Endodermal cell (in vitro differentiated cells): Measurements from ENCODE around the gene TMEM151A. TPM values are rescaled to one million over a fixed set of nuclear protein-coding genes. Genes with fewer than 3 reads are reported as not detected.

Source experiments
- DNase-seq: peaks from one replicate; pipeline ENCODE4 v3.0.0-alpha.2; 2017
- H3K27ac ChIP-seq: 2 replicates; pipeline ENCODE4 v1.5.1; 2013; ENCODE audit warnings: mild to moderate bottlenecking, low read depth, low read length, moderate library complexity
- H3K27me3 ChIP-seq: 2 replicates; pipeline ENCODE4 v1.6.1; 2013; ENCODE audit warnings: mild to moderate bottlenecking, low read length, moderate library complexity; ENCODE audit not compliant: insufficient read depth, control insufficient read depth, poor library complexity, severe bottlenecking
- H3K36me3 ChIP-seq: 2 replicates; pipeline ENCODE4 v1.7.0; 2013; ENCODE audit warnings: mild to moderate bottlenecking, low read length, moderate library complexity; ENCODE audit not compliant: control insufficient read depth, insufficient read depth
- H3K4me1 ChIP-seq: one replicate; pipeline ENCODE4 v1.7.0; 2013; ENCODE audit warnings: low read length; ENCODE audit not compliant: control insufficient read depth, insufficient read depth
- H3K4me3 ChIP-seq: 2 replicates; pipeline ENCODE4 v1.5.1; 2013; ENCODE audit warnings: mild to moderate bottlenecking, low read length, moderate library complexity
- H3K9ac ChIP-seq: 2 replicates; pipeline ENCODE4 v1.6.1; 2013; ENCODE audit warnings: mild to moderate bottlenecking, low read length, moderate library complexity; ENCODE audit not compliant: poor library complexity, severe bottlenecking; ENCODE audit errors: extremely low read depth
- H3K9me3 ChIP-seq: 2 replicates; pipeline ENCODE4 v1.6.1; 2013; ENCODE audit warnings: mild to moderate bottlenecking, low read length, moderate library complexity; ENCODE audit not compliant: control insufficient read depth
- H3K27ac Mint-ChIP-seq: 2 replicates; pipeline ENCODE4 v1.8.0; 2020; ENCODE audit warnings: mixed read lengths
- H3K27me3 Mint-ChIP-seq: 2 replicates; pipeline ENCODE4 v1.8.0; 2021; ENCODE audit warnings: mild to moderate bottlenecking, mixed read lengths; ENCODE audit not compliant: insufficient read depth
- H3K36me3 Mint-ChIP-seq: 2 replicates; pipeline ENCODE4 v1.8.0; 2020; ENCODE audit warnings: low read depth, mixed read lengths
- H3K4me1 Mint-ChIP-seq: 2 replicates; pipeline ENCODE4 v1.8.0; 2020; ENCODE audit warnings: mixed read lengths
- H3K4me3 Mint-ChIP-seq: 2 replicates; pipeline ENCODE4 v1.8.0; 2020; ENCODE audit warnings: mild to moderate bottlenecking, moderate library complexity, mixed read lengths
- H3K9me3 Mint-ChIP-seq: 2 replicates; pipeline ENCODE4 v1.8.0; 2020; ENCODE audit warnings: mild to moderate bottlenecking, mixed read lengths
- CTCF ChIP-seq: fragments of 200-600 bp; sonication (generic); conservative IDR thresholded peaks from 2 replicates; pipeline ENCODE4 v1.5.0; 2021; ENCODE audit warnings: antibody characterized with exemption, mild to moderate bottlenecking
- WGBS, 2 experiments: methylation state at CpG; one replicate each; pipeline versions ENCODE4 v1.1.5 to v1.1.7; 2013; ENCODE audit warnings: missing lambda C conversion rate in 2 of 2, mixed read lengths in 1 of 2; ENCODE audit not compliant: insufficient coverage in 1 of 2, insufficient read length in 1 of 2; 5-methylcytosine and 5-hydroxymethylcytosine counted together
- total RNA-seq, 2 donors: library from RNA; stranded (reverse); fragmentation: NEBNext Ultra II Directional in 1 of 2; extraction: Animal tissue kit (Norgen Biotek cat#: 25700) in 1 of 2; gene quantifications; 2 replicates in 1 of 2; 3 replicates in 1 of 2; pipeline ENCODE4 v1.2.1, GENCODE V29; 2021

Gene TMEM151A
- total RNA-seq, 2 donors from 2014 or later, result 0.20 TPM; not detected in 1

GRCh38 chr11:66324664-66325063, 33.0 kb downstream of the TMEM151A start:
- Mint-ChIP-seq H3K27me3 (peaks cover 15% of the 10 kb centered on the region), H3K4me1 (peaks cover 4% of the 10 kb centered on the region), H3K9me3 (peaks cover 8% of the 10 kb centered on the region), H3K27ac (no peak overlapping the region), H3K4me3 (no peak overlapping the region), H3K36me3 (no peaks in the 10 kb centered on the region)
- Histone ChIP-seq H3K27ac (no peak overlapping the region), H3K36me3 (no peaks in the 10 kb centered on the region), H3K9me3 (no peaks in the 10 kb centered on the region), H3K27me3 (no peaks in the 10 kb centered on the region), H3K4me1 (no peaks in the 10 kb centered on the region), H3K9ac (no peak overlapping the region), H3K4me3 (no peak overlapping the region)
- WGBS, 2 experiments, result 64 to 74% methylated on average over 4 to 9 of the region's 10 CpGs
- DNase-seq, result no peak
- TF ChIP-seq CTCF, result no peak

DNA sequence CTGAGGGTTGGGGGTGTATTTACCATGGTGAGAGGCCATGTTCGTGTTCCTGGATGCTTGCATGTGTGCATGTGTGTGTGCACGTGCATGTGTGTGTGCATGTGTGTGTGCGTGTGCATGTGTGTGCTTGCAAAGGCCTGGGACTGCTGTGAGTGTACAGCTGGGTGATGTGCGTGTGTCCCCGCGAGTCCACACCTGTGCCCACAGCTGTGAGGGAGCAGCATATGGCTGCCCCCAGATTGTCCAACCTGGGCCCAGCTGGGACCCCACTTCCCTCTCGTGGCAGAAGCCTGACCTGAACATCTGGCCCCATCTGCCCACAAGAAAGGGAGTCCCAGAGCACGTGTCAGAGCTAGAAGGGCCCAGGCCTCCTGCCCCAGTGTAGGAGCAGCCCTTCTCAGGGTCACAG, 33.6 kb downstream of the TMEM151A start:
- no peak for TF ChIP-seq CTCF
- Histone ChIP-seq H3K27ac (no peak overlapping the region), H3K4me3 (no peak overlapping the region), H3K36me3 (no peaks in the 10 kb centered on the region), H3K4me1 (no peaks in the 10 kb centered on the region), H3K27me3 (no peaks in the 10 kb centered on the region), H3K9ac (no peak overlapping the region), H3K9me3 (no peaks in the 10 kb centered on the region)
- H3K27ac Mint-ChIP-seq, result no peak overlapping the region
- WGBS, 2 experiments, result 86 to 87% methylated on average over 4 to 8 of the region's 8 CpGs
- peaks cover 11% of the 10 kb centered on the region for H3K27me3 Mint-ChIP-seq
- H3K9me3 Mint-ChIP-seq, result peaks cover 2% of the 10 kb centered on the region
- no peaks in the 10 kb centered on the region for H3K36me3 Mint-ChIP-seq
- DNase-seq, result no peak
- H3K4me1 Mint-ChIP-seq, result peaks cover 4% of the 10 kb centered on the region
- no peak overlapping the region for H3K4me3 Mint-ChIP-seq

DNA sequence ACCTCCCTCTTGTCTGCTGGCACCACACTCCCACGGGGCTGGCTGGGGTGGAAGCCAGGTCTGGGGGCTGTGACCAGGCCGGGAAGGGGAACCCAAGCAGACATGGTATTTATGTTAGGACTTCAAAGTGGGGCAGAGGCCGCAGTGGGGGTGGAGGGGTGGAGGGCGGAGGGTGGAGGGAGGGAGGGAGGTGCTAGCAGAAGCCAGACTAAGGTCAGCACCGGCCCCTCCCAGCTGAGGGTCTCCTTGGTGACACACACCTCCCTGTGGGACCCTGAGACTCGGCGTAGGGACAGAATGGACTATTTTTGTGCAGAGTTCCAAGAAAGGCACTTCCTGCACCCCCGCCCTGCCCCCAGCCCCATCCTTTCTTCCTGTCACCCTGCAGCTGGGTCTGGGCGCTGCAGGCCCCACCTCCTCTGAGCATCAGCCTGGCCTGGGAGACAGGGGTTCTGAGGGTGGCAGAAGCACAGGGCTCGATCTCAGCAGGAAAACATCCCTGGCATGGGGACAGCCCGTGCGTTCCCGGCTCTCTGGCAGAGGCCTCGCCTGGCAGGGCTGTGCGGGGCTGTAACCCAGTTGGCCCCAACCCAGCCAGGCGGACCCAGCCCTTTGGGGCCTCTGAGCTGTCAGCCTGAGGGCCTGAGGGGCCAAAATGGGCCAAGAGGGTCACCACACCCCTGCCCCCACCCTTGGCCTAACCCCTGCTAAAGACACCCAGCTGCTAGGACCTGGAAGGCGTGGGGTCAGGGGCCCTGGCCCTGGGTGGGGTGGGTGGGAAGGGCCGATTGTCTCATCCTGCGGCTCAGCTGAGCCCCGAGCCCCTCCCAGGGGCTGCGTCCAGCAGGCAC, 34.8 kb downstream of the TMEM151A start:
- Histone ChIP-seq H3K36me3 (no peaks in the 10 kb centered on the region), H3K9ac (no peak overlapping the region), H3K9me3 (no peaks in the 10 kb centered on the region), H3K4me1 (no peaks in the 10 kb centered on the region), H3K4me3 (no peak overlapping the region), H3K27me3 (no peaks in the 10 kb centered on the region), H3K27ac (no peak overlapping the region)
- no peak for TF ChIP-seq CTCF
- H3K4me3 Mint-ChIP-seq, result no peak overlapping the region
- H3K4me1 Mint-ChIP-seq, result peaks cover 4% of the 10 kb centered on the region
- no peak for DNase-seq
- 83 to 84% methylated on average over 6 to 21 of the region's 21 CpGs for WGBS, 2 experiments
- no peaks in the 10 kb centered on the region for H3K36me3 Mint-ChIP-seq
- no peak overlapping the region for H3K27ac Mint-ChIP-seq
- H3K9me3 Mint-ChIP-seq, result no peaks in the 10 kb centered on the region
- H3K27me3 Mint-ChIP-seq, result peaks cover 10% of the 10 kb centered on the region
